ENCODE data around the gene COL15A1.

COL15A1 gene

DNA sequence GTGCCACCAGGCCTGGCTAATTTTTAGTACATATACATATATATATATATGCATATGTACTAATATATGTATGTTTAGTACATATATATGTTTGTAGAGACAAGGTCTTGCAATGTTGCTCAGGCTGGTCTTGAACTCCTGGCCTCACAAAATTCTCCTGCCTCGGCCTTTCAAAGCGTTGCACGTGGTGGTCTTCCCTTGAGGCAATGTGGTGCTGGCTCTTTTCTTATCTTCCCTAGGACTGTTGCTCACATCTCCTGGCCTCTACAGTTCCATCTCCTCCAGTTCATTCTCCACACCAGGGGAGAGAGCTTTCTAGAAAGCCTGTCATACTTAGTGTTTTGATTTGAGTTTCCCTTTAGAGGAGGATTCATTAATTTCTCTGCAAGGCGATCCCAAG lies 132.3 kb downstream of the COL15A1 start:
- no peaks in the 10 kb centered on the region for H4K20me1 ChIP-seq
- no peaks in the 10 kb centered on the region; the same call in 1 of the 2 replicates for H3K9me3 ChIP-seq
- H3K4me3 ChIP-seq = no peak overlapping the region
- no peaks in the 10 kb centered on the region for H3K36me3 ChIP-seq
- H3K4me1 ChIP-seq = peaks cover 8% of the 10 kb centered on the region
- TF ChIP-seq Cebpa-rat (IDR thresholded peaks at IDR 0.05) = no peak
- no peak overlapping the region for H3K27ac ChIP-seq
- no peaks in the 10 kb centered on the region for H3K27me3 ChIP-seq
- H3K4me2 ChIP-seq = no peak overlapping the region
- H3K9ac ChIP-seq = no peak overlapping the region

DNA sequence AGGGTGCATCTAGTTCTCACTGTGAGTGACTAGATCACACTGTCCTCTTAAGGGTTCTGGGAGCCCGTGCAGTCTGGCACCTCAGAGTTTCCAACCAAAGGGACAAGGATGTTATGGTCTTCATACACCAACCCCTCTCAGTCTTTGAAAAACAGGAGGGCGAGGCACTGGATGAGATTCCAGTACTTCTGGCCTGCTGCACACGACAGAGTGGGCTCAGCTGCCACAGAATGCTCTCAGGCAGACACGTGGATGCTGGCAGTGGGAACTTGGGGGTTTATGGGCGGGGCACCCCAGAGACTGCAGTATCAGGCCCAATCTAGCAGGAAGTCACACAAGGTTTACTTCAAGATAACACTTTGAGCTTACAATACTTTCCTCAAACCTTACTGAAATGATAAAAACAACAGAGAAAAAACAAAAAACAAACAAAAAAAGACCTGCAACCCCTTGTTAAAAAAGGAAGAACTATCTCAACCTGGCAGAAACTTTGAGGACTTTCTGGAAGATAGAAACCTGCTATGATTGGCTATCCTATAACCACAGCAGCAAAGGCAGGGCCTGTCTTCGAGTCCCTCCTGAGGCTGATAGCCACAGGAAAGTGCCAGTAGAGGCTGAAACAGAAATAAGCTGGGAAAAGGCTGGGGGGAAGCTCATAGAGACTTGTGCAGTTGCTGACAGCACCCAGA lies 132.9 kb downstream of the COL15A1 start:
- Histone ChIP-seq H3K27me3 (no peaks in the 10 kb centered on the region), H3K27ac (no peak overlapping the region)

GRCh38 chr9:99078717-99079116 lies 135.0 kb downstream of the COL15A1 start:
- no peak overlapping the region for H3K4me2 ChIP-seq
- no peak overlapping the region for H3K27ac ChIP-seq
- peaks cover 8% of the 10 kb centered on the region for H3K4me1 ChIP-seq
- H3K27me3 ChIP-seq = no peaks in the 10 kb centered on the region
- H3K36me3 ChIP-seq = no peaks in the 10 kb centered on the region
- H4K20me1 ChIP-seq = no peaks in the 10 kb centered on the region
- no peak overlapping the region for H3K9ac ChIP-seq
- H3K4me3 ChIP-seq = no peak overlapping the region
- TF ChIP-seq Cebpa-rat (IDR thresholded peaks at IDR 0.05) = no peak
- H3K9me3 ChIP-seq = no peaks in the 10 kb centered on the region

More for the DNA sequence above, 132.9 kb downstream of the COL15A1 start:
- H3K36me3 ChIP-seq = no peaks in the 10 kb centered on the region
- no peak for TF ChIP-seq Cebpa-rat (IDR thresholded peaks at IDR 0.05)
- peak overlapping the region; percentile 8 for H3K4me2 ChIP-seq
- H3K4me1 ChIP-seq = peaks cover 8% of the 10 kb centered on the region
- H3K4me3 ChIP-seq = no peak overlapping the region
- H3K9ac ChIP-seq = no peak overlapping the region
- H3K9me3 ChIP-seq = no peaks in the 10 kb centered on the region
- H4K20me1 ChIP-seq = no peaks in the 10 kb centered on the region

DNA sequence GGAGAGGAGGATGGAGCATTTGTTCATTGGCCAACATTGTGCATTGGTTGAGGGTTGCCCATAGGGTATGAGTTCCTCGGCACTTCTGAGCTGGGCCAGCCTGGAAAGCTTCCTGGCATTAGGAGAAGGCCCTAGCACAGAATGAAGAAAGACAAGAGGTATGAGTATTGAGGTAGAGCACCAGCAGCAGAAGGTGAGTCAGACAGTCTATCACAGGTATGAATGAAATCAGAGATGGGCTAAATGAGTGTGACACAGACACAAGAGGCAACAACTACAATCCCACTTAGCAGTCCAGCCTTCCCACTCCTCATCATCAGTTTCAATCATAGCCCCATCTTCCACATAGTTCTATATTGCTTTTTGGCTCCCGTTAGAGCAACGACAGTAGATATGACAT lies 135.8 kb downstream of the COL15A1 start:
- H3K36me3 ChIP-seq = no peaks in the 10 kb centered on the region
- peaks cover 11% of the 10 kb centered on the region for H3K4me1 ChIP-seq
- no peak overlapping the region for H3K27ac ChIP-seq
- H3K27me3 ChIP-seq = no peaks in the 10 kb centered on the region
- no peak overlapping the region for H3K4me2 ChIP-seq
- H3K9ac ChIP-seq = no peak overlapping the region
- H4K20me1 ChIP-seq = no peaks in the 10 kb centered on the region
- TF ChIP-seq Cebpa-rat (IDR thresholded peaks at IDR 0.05) = no peak
- no peaks in the 10 kb centered on the region for H3K9me3 ChIP-seq
- no peak overlapping the region for H3K4me3 ChIP-seq

DNA sequence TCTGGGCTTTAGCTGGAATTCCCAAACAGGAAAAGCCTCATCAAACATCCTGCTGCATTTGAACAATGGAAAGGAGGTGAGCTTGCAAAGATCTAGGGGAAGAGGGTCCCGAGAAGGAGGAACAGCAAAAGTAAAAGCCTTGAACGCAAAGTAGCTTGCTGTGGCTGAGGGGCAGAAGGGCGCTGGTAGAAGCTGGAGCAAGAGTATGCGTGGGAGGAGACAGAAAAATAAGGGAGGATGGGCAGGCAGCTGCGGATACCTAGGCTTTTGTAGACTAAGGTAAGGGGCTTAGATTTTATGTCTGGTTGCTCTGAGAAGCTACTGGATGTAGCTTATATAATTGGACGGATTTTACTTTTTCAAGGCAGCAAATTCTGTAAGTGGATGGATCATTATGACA lies 139.3 kb downstream of the COL15A1 start:
- H3K9me3 ChIP-seq = peaks cover 4% of the 10 kb centered on the region; the same call in 1 of the 2 replicates
- TF ChIP-seq Cebpa-rat (IDR thresholded peaks at IDR 0.05) = no peak
- H3K27me3 ChIP-seq = no peaks in the 10 kb centered on the region
- H3K36me3 ChIP-seq = no peaks in the 10 kb centered on the region
- no peak overlapping the region for H3K4me2 ChIP-seq
- no peaks in the 10 kb centered on the region for H4K20me1 ChIP-seq
- no peak overlapping the region for H3K4me3 ChIP-seq
- no peak overlapping the region for H3K27ac ChIP-seq
- H3K4me1 ChIP-seq = peaks cover 22% of the 10 kb centered on the region
- no peak overlapping the region for H3K9ac ChIP-seq

GRCh38 chr9:99085949-99086948 lies 142.5 kb downstream of the COL15A1 start:
- peak overlapping the region; percentile 38 for H3K4me2 ChIP-seq
- H3K4me1 ChIP-seq = peaks cover 22% of the 10 kb centered on the region
- H3K4me3 ChIP-seq = no peak overlapping the region
- peaks cover 32% of the 10 kb centered on the region for H3K9me3 ChIP-seq
- no peak overlapping the region for H3K9ac ChIP-seq
- no peak for TF ChIP-seq Cebpa-rat (IDR thresholded peaks at IDR 0.05)
- no peaks in the 10 kb centered on the region for H3K36me3 ChIP-seq
- H4K20me1 ChIP-seq = no peaks in the 10 kb centered on the region
- no peaks in the 10 kb centered on the region for H3K27me3 ChIP-seq
- H3K27ac ChIP-seq = peak overlapping the region; percentile 2; the same call in 1 of the 2 replicates

- TF ChIP-seq Cebpa-rat (IDR thresholded peaks at IDR 0.05) = no peak
- no peak overlapping the region for H3K4me2 ChIP-seq
- no peaks in the 10 kb centered on the region for H4K20me1 ChIP-seq
- peaks cover 35% of the 10 kb centered on the region for H3K9me3 ChIP-seq
- H3K27ac ChIP-seq = no peak overlapping the region
- no peak overlapping the region for H3K4me3 ChIP-seq
- peaks cover 22% of the 10 kb centered on the region for H3K4me1 ChIP-seq
- H3K27me3 ChIP-seq = no peaks in the 10 kb centered on the region
- no peak overlapping the region for H3K9ac ChIP-seq
- H3K36me3 ChIP-seq = no peaks in the 10 kb centered on the region
These were observed 143.8 kb downstream of the COL15A1 start for GRCh38 chr9:99087462-99087861.

DNA sequence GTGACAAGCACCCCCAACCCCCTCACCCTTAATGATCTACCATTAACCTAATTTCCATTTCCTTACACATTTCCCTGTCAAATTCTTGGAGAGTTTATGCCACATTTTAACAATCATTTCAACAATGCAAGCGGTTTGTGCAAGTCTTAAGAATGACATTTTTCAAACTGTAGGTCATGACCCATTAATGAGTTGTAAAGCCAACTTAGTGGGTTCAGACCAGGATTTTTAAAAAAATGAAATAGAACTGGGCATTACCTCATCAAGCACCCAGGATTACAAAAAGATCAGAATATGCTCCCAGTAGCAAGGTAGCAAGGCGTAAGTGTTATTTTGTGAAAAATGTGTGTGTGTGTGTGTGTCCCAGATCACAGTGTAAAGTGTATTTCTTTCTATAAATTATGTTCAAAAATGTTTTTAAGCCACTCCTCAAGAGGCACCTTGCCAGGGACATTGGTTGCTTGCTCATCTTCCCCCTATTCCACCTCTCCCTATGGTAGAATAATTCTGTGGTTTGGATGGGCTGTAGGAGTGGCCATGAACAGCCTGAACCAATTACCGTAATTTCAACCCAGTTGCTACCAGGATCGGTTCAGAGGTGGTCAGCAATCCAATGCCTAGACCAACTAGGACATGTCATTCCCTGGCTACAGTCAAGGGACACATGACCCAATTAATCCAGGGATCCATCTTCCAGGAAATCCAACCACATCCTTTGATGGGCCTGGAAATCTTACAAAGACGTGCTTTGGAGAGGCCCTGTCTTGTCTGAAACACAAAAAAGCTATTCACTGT lies 146.8 kb downstream of the COL15A1 start:
- no peaks in the 10 kb centered on the region for H3K36me3 ChIP-seq
- H3K4me1 ChIP-seq = peaks cover 9% of the 10 kb centered on the region
- no peaks in the 10 kb centered on the region for H4K20me1 ChIP-seq
- no peak overlapping the region for H3K9ac ChIP-seq
- no peaks in the 10 kb centered on the region for H3K27me3 ChIP-seq
- peaks cover 35% of the 10 kb centered on the region for H3K9me3 ChIP-seq
- no peak overlapping the region for H3K4me3 ChIP-seq
- no peak for TF ChIP-seq Cebpa-rat (IDR thresholded peaks at IDR 0.05)
- no peak overlapping the region for H3K27ac ChIP-seq
- H3K4me2 ChIP-seq = no peak overlapping the region

DNA sequence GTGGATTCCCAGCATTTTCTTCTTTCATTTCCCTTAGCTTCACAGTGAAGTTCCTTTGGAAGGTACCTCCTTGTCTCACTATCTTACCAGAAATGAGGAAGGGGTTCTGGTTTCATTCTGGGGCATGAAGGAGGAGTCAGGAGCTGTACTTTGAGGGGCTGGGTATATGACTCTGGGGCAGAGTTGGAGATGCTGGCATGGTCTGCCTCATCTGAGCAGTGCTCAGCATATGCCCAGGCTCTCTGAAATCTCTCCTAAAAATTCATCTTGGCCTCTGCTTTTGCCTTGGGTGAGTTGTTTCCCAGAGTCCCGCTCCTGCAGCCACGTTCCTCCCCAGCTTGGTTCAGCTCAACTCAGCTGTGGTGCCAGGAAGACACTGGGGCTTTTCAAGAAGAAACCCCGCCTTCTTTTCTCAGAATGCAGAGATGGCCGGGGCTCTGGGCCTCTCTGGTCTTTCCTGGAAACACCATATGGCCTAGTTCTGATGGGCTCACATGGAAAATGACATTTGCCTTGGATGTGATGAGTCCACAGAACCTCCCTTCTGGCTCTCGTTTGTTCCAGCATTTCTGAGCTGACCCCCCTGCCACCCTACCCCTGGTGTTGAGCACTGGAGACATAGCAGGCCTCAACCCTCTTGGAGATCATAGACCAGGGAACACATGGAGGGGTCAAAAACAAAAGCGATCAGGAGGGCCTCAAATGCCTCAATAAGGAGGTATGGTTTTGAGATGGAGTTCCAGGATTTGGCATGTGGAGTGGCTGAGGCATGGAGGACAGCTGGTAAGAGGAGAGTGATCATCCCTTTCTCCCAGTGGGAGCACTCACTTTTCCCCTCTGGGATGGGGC lies 149.2 kb downstream of the COL15A1 start:
- Histone ChIP-seq H3K4me2 (no peak overlapping the region), H3K27me3 (no peaks in the 10 kb centered on the region), H3K4me3 (no peak overlapping the region), H3K9me3 (peaks cover 33% of the 10 kb centered on the region), H3K4me1 (no peaks in the 10 kb centered on the region), H3K9ac (no peak overlapping the region), H3K36me3 (no peaks in the 10 kb centered on the region), H3K27ac (no peak overlapping the region), H4K20me1 (no peaks in the 10 kb centered on the region)
- TF ChIP-seq Cebpa-rat (IDR thresholded peaks at IDR 0.05) = no peak

Measured in BLaER1 (cell line).